Hematopoietic multipotent progenitor cell treated with erythropoietin and hydrocortisone succinate and interleukin-3 and kit ligand, for 8 days (in vitro differentiated cells): Measurements from ENCODE around the gene HM13.
"Not testable (repeated sequence)": the region's sequence is repeated elsewhere in the genome, so short reads cannot be mapped to it uniquely, and the experiment has no call there.

Experiments
- DNase-seq: peaks from one replicate; pipeline ENCODE4 v3.0.0-alpha.2; 2015

HM13 gene

GRCh38 chr20:31612271-31612640, 98.0 kb downstream of the HM13 start:
- not testable (repeated sequence) for DNase-seq

GRCh38 chr20:31615416-31615815, 101.2 kb downstream of the HM13 start:
- DNase-seq = no peak

GRCh38 chr20:31617432-31618104, 103.3 kb downstream of the HM13 start:
- DNase-seq = no peak
